WI38 (cell line): ENCODE results near the gene WBP4.

Source experiments
- H3K4me3 ChIP-seq: 2 replicates; pipeline ENCODE4 v1.5.1; 2011; ENCODE audit warnings: low read depth, mild to moderate bottlenecking, control low read depth, low read length
- TF ChIP-seq, protein P1 (sequence below): IDR thresholded peaks from 2 replicates; pipeline ENCODE4 v1.5.1; 2012; ENCODE audit warnings: low read depth, mild to moderate bottlenecking, control low read depth, low read length

WBP4 gene, protein sequence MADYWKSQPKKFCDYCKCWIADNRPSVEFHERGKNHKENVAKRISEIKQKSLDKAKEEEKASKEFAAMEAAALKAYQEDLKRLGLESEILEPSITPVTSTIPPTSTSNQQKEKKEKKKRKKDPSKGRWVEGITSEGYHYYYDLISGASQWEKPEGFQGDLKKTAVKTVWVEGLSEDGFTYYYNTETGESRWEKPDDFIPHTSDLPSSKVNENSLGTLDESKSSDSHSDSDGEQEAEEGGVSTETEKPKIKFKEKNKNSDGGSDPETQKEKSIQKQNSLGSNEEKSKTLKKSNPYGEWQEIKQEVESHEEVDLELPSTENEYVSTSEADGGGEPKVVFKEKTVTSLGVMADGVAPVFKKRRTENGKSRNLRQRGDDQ

DNA sequence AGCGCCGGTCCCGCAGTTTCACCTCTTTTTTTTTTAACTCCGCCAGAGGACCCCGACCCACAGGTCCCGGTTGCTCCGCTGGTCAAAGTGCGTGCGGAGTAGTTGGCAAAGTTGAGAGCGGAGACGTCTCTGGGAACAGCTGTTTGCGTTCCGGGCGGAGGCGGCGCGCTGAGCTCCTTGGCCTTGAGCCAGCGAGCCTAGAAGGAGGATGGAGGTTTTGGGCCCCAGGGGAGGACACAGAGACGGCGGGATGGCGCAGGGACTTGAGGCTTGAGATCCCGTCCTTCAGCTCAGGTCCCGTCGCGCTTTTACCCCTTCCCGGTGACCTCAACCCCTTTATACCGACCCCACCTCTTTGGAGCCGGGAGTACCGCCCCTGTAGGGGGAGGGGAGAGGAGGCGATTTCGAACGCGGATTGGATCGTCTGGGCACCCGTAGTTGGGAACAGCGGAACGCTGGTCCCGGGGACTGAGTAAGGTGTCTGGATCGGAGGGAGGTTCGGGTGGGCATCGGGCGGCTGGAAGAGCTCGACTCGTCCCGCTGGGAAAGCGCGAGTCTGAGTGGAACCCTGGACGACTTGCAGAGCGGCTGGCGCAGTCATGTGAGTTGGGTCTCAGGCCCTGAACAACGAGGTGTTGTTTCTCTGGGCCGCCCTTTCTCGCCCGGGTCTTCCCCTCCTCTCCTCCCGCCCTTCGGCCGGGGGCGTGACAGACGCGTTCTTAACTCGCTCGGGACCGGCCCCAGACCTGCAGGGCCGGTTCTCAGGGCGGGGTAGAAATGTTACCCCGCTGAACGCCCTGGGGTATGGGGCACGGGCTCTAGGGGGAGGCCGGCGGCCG is at the start of gene WBP4:
WBP4 (plus strand) TSS at position 435 of the 839 bp plus-strand sequence; CDS start at position 600, 165 bp downstream.
- peak within 1 kb of the TSS; percentile 74 for H3K4me3 ChIP-seq
- TF ChIP-seq, protein P1, sequence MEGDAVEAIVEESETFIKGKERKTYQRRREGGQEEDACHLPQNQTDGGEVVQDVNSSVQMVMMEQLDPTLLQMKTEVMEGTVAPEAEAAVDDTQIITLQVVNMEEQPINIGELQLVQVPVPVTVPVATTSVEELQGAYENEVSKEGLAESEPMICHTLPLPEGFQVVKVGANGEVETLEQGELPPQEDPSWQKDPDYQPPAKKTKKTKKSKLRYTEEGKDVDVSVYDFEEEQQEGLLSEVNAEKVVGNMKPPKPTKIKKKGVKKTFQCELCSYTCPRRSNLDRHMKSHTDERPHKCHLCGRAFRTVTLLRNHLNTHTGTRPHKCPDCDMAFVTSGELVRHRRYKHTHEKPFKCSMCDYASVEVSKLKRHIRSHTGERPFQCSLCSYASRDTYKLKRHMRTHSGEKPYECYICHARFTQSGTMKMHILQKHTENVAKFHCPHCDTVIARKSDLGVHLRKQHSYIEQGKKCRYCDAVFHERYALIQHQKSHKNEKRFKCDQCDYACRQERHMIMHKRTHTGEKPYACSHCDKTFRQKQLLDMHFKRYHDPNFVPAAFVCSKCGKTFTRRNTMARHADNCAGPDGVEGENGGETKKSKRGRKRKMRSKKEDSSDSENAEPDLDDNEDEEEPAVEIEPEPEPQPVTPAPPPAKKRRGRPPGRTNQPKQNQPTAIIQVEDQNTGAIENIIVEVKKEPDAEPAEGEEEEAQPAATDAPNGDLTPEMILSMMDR: no peak

DNA sequence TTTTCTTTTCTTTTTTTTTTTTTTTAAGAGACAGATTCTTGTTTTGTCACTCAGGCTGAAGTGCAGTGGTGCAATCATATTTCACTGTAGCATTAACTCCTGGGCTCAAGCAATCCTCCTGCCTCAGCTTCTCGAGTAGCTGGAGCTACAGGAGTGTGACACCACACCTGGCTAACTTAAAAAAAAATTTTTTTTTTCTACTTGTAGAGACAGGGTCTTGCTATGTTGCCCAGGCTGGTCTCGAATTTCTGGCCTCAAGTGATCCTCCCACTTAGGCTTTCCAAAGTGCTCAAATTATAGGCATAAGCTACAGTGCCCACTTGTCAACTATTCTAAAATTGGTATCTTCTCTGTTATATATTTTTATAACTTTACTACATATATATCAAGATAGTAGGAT is 48.8 kb upstream of the WBP4 start:
- no peak overlapping the region for H3K4me3 ChIP-seq
- TF ChIP-seq, protein P1: no peak

DNA sequence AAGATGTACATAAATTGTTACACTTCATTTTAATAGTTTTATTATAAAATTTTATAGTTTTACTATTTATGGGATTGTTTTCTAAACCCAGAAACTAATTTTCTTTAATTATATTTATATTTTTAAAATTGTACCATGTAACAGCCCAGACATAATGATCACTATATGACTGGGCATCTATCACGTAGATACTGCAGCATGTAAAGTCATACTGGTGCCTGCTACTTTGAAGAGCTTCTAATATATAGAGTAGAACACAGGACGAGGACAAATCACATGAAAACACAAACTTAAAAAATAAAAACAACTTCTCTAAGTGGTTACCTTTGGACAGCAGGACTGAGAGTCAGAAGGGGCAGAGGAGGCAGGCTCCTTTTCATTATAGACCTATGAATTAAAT is 47.5 kb upstream of the WBP4 start:
- TF ChIP-seq, protein P1: no peak
- H3K4me3 ChIP-seq: no peak overlapping the region

GRCh38 chr13:41015920-41016319 is 45.4 kb upstream of the WBP4 start:
- no peak overlapping the region for H3K4me3 ChIP-seq

GRCh38 chr13:41017159-41017558 is 44.1 kb upstream of the WBP4 start:
- H3K4me3 ChIP-seq: no peak overlapping the region
- TF ChIP-seq, protein P1: no peak

More at GRCh38 chr13:41015920-41016319, 45.4 kb upstream of the WBP4 start:
- TF ChIP-seq, protein P1: no peak

DNA sequence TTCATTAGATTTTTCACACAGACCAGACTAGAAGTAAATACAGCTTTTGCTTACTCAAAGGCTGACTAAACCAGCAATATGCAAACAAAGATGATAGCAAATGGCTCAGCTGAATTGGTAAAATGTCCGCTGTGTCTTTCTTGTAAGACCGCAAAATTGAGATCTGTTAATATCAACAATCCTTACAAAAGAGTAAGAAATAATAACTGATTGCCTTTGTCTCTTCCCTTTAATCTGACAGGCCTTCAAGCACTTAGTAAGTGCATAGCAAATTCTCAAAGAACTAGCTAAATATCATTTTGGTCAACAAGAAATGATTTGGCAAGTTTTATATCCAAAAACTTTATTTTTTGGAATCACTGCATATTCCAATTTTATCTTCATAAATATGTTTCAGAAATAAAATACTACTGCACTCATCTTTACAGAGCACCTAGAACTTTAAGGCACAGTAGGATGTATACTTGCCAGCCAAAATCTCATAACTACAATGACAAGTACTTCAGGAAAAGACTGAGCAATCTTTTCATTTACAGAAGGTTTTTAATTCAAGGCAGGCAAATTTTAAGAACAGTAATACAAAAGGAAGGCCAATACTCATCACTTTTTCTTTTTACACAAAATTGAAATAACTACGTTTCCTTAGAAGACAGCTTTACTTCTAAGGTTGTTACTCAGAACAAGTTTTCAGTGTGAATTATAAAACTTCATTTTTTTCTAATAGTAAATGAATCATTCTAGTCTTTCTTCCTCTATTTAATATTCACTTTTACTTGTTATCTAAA is 43.3 kb upstream of the WBP4 start:
- TF ChIP-seq, protein P1: no peak
- H3K4me3 ChIP-seq: no peak overlapping the region
